ENCODE data around the gene IGF2BP2.
"Not testable (repeated sequence)": the region's sequence is repeated elsewhere in the genome, so short reads cannot be mapped to it uniquely, and the experiment has no call there.

IGF2BP2 gene

GRCh38 chr3:185797993-185798830, 26.6 kb downstream of the IGF2BP2 start:
- DNase-seq, result no peak

- DNase-seq, result no peak
Measured at GRCh38 chr3:185797108-185797881, 27.5 kb downstream of the IGF2BP2 start.

- DNase-seq, result no peak
Measured at GRCh38 chr3:185796431-185797107, 28.3 kb downstream of the IGF2BP2 start.

GRCh38 chr3:185793381-185793780, 31.5 kb downstream of the IGF2BP2 start:
- DNase-seq, result no peak

GRCh38 chr3:185792955-185793354, 31.9 kb downstream of the IGF2BP2 start:
- no peak for DNase-seq

GRCh38 chr3:185789891-185790830, 34.7 kb downstream of the IGF2BP2 start:
- DNase-seq, result no peak

- no peak for DNase-seq
Measured at GRCh38 chr3:185789134-185789533, 35.7 kb downstream of the IGF2BP2 start.

GRCh38 chr3:185788292-185788691, 36.5 kb downstream of the IGF2BP2 start:
- DNase-seq, result no peak

GRCh38 chr3:185786956-185787877, 37.6 kb downstream of the IGF2BP2 start:
- no peak for DNase-seq

- not testable (repeated sequence) for DNase-seq
Measured at GRCh38 chr3:185786258-185786657, 38.6 kb downstream of the IGF2BP2 start.

- DNase-seq, result no peak
Measured at GRCh38 chr3:185784317-185784716, 40.5 kb downstream of the IGF2BP2 start.

GRCh38 chr3:185781759-185782158, 43.1 kb downstream of the IGF2BP2 start:
- DNase-seq, result no peak

- DNase-seq, result no peak
Measured at GRCh38 chr3:185779461-185779860, 45.4 kb downstream of the IGF2BP2 start.

- no peak for DNase-seq
Measured at GRCh38 chr3:185778821-185779220, 46.0 kb downstream of the IGF2BP2 start.

GRCh38 chr3:185778094-185778493, 46.7 kb downstream of the IGF2BP2 start:
- no peak for DNase-seq

- DNase-seq, result no peak
Measured at GRCh38 chr3:185770109-185770508, 54.7 kb downstream of the IGF2BP2 start.

- DNase-seq, result peak; percentile 65 to 78
Measured at GRCh38 chr3:185768578-185768982, 56.3 kb downstream of the IGF2BP2 start.

GRCh38 chr3:185767002-185767688, 57.7 kb downstream of the IGF2BP2 start:
- DNase-seq, result no peak

GRCh38 chr3:185766329-185767001, 58.4 kb downstream of the IGF2BP2 start:
- DNase-seq, result no peak

- no peak for DNase-seq
Measured at GRCh38 chr3:185764980-185765370, 59.9 kb downstream of the IGF2BP2 start.
